Heart left ventricle (tissue), 13 donors: ENCODE data around the gene ELFN2.

ENCODE experiments used
- CTCF ChIP-seq, 12 donors: fragments of 200-600 bp; sonication (generic) in 4 of 12; IDR thresholded peaks; one replicate each; pipeline versions ENCODE4 v1.5.0 to v1.8.0; 2018 to 2022; ENCODE audit warnings: antibody characterized with exemption in 12 of 12, mild to moderate bottlenecking in 5 of 12
- POLR2A ChIP-seq, 2 donors: fragments of 450-650 bp; IDR thresholded peaks; one replicate each; pipeline ENCODE4 v1.6.1; 2017; ENCODE audit warnings: antibody characterized with exemption in 2 of 2, mild to moderate bottlenecking in 2 of 2, moderate library complexity in 2 of 2
- donor health status: ischemic (EF 13 %, LVEDD 7.1; RV severe dilation, severe dysfunction).
- donor health status: DM: no; HTN: yes; CAD: no.
- donor health status: DM: no; HTN: no; CAD: no.
- donor health status: ischemic (EF 25% LVEDD 6.9; RV normal size, moderate dysfunction).
- donor health status: ischemic (EF 25% LVEDD 5.7; RV mildly dilated, moderate dysfunction).
- donor health status: ischemic (EF 35%, LVEDD 5.7; RV mildly dilated, moderate dysfunction).
- donor health status: nonischemic (EF 11% LVEDD 7.7; RV severe dilation, severe dysfunction).
- donor health status: DM: yes; HTN: yes; CAD: no.
- donor health status: PGD.
- donor health status: ischemic (EF 29% LVEDD 5.4; RV normal size, mild dysfunction).
- donor health status: nonischemic (EF 23%, LVEDD 6.1; RV moderate dilation, normal function).

- TF ChIP-seq POLR2A (IDR thresholded peaks at IDR 0.05) (no peak), CTCF (IDR thresholded peaks at IDR 0.05) (no peak)
Measured at GRCh38 chr22:37464181-37464580, 36.9 kb upstream of the ELFN2 start.
